GM12874 (cell line): ENCODE measurements around the gene ADAM11.

Experiments
- TF ChIP-seq, protein P1 (sequence below): IDR thresholded peaks from 2 replicates; pipeline ENCODE4 v1.5.1; 2011; ENCODE audit warnings: low read depth, mild to moderate bottlenecking, control low read depth, low read length, moderate library complexity; ENCODE audit not compliant: insufficient read depth

Gene ADAM11

DNA sequence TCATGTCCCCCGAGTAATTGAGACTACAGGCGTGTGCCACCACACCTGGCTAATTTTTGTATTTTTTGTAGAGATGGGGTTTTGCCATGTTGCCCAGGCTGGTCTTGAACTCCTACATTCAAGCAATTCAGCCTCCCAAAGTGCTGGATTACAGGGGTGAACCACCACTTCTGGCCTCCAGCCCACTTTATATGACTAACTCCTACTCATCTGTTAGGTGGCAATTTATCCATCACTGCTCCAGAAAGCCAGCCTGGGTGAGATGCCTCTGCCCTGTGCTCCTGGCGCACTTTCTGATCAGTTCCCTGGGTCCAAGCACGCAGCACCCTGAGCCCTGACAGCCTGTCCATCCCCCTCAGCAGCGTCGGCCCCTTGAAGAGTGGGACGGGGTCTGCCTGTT, 29.4 kb downstream of the ADAM11 start:
- TF ChIP-seq, protein P1, sequence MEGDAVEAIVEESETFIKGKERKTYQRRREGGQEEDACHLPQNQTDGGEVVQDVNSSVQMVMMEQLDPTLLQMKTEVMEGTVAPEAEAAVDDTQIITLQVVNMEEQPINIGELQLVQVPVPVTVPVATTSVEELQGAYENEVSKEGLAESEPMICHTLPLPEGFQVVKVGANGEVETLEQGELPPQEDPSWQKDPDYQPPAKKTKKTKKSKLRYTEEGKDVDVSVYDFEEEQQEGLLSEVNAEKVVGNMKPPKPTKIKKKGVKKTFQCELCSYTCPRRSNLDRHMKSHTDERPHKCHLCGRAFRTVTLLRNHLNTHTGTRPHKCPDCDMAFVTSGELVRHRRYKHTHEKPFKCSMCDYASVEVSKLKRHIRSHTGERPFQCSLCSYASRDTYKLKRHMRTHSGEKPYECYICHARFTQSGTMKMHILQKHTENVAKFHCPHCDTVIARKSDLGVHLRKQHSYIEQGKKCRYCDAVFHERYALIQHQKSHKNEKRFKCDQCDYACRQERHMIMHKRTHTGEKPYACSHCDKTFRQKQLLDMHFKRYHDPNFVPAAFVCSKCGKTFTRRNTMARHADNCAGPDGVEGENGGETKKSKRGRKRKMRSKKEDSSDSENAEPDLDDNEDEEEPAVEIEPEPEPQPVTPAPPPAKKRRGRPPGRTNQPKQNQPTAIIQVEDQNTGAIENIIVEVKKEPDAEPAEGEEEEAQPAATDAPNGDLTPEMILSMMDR, result no peak

DNA sequence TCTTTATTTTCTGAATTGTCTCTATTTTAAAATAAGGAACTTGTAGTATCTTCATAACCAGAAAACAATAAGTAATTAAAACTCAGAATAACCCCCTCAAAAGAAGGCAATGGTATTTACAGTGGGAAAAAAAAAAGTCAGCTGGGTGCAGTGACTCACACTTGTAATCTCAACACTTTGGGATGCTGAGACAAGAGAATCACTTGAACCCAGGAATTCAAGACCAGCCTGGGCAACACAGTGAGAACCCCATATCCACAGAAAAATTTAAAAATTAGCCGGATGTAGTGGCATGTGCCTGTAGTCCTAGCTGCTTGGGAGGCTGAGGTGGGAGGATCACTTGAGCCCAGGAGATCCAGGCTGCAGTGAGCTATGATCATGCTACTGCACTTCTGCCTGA, 33.5 kb downstream of the ADAM11 start:
- TF ChIP-seq, protein P1, result no peak

DNA sequence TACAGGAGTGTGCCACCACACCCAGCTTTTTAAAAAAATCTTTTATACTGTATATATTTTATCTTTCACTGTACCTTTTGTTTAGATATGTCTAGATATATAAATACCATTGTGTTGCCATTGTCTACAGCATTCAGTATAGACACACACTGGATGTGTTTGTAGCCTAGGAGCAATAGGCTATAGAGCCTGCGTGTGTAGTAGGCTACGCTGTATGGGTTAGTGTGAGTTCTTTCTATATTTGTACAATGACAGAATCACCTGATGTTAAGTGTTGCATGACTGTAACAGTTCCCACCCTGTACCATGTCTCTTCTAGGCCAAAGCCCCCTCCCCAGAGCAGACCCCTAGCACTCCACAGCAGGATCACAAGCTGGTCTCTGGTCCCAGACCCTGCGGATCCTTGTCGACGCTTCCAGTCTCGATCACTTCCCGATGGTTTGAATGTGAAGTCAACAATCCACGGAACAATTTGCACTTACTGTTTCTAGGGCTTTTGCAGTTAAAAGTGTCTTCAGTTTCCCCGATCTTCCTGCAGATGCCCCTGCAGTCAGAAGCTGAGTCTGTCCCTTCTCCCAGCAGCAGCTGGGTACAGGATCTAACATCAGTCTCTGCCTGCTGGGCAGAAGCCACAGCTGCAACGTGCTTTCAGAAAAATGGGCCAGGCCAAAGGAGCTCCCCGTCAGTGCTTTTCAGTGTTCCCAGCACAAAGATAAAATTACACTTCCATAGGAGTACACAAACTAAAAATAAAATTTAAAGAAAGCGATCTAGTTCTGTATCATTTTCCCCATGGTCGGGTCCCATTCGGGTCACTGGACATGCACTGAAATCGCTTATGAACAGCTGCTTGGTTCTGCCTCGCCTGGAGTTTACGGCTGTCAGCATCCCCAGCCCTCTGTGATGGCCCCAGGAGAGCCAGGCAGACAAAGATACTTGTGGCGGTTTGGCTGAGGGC, 35.4 kb downstream of the ADAM11 start:
- TF ChIP-seq, protein P1, result no peak

DNA sequence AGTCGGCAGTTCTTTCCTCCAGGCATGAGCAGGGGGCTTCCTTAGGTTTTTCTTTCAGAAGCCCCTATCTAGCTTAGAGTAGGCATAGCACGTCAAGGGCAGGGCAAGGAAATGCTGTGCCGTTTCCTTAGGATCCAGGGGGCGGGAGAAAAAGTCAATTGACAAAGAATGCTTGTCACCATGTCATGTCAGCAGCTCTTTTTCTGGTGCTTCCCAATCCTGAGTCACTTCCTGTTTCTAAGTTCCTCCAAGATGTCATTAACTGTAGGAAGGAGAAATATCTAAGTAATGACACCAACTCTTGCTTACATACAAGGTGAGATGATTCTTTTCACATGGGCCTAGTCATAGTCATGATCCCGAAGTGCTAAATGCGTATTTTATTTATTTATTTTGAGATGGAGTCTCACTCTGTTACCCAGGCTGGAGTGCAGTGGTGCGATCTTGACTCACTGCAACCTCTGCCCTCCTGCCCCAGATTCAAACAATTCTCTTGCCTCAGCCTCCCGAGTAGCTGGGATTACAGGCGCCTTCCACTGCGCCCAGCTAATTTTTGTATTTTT, 36.1 kb downstream of the ADAM11 start:
- TF ChIP-seq, protein P1, result no peak

DNA sequence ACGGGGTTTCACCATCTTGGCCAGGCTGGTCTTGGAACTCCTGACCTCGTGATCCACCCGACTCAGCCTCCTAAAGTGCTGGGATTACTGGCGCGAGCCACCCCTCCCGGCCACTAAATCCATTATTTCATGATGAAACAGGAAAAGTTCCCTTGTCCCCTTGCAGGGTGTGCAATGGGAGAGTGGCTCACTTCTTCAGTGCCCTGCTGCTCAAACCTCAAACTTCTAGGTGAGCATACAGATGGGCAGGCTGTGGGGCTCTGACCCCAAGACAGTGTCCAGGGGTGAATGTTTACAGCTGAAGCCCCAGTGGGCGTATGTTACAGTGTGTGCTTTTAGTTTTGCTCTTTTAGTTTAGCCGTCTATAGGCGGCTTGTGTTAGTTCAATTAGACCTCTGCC, 36.6 kb downstream of the ADAM11 start:
- TF ChIP-seq, protein P1, result no peak

DNA sequence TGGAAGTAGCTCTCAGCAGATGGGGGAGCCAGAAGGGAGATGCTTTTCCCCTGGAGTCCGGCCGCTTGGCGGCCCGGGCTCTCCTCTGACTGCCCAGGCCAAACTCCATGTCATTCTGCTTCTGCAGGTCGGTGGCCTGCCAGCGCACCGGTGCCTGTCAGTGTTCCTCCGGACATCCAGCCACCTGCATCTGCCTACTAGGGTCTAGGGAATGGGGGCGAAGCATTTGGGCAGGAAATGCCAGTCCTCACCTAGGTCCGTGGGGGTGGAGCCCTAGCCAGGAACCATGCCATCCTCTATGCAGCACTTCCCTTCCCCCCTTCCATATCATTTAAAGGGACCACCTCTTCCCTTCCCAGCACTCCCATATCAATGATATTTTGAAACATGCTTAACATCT, 37.1 kb downstream of the ADAM11 start:
- TF ChIP-seq, protein P1, result no peak

DNA sequence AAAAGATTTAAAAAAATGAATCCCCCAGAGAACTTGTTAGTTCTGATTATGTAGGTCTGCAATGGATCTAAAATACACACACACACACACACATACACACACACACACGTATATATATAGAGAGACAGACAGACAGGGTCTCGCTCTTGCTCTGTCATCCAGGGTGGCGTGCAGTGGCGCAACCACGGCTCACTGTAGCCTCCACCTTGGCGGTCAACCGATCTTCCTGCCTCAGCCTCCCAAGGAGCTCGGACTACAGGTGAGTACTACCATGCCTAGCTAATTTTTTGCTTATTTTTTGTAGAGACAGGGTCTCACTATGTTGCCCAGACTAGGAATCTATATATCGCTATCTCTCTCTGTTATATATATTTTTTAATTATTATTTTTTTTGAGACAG, 37.9 kb downstream of the ADAM11 start:
- TF ChIP-seq, protein P1, result no peak
